Epithelial cell of proximal tubule (primary cell): Measurements from ENCODE around the gene BMP8B. TPM values are rescaled to one million over a fixed set of nuclear protein-coding genes. Genes with fewer than 3 reads are reported as not detected.

Experiments used
- DNase-seq: peaks from one replicate; pipeline ENCODE4 v3.0.0-alpha.2; 2011; ENCODE audit warnings: low read depth
- H3K4me3 ChIP-seq: 2 replicates; pipeline ENCODE4 v1.5.1; 2011; ENCODE audit warnings: low read depth, mild to moderate bottlenecking, low read length
- CTCF ChIP-seq: conservative IDR thresholded peaks from 2 replicates; pipeline ENCODE4 v1.5.1; 2012; ENCODE audit warnings: low read depth, mild to moderate bottlenecking, low read length
- total RNA-seq: library from RNA; depleted of rRNA; stranded (reverse); fragments of >200 nt; gene quantifications from 2 replicates; pipeline ENCODE4 v1.2.3, GENCODE V29; 2015

BMP8B gene
- 0.58 and 1.9 TPM in 2 replicates for total RNA-seq

GRCh38 chr1:39788758-39789570 is at the start of gene BMP8B:
TSS of gene BMP8B (minus strand) at chr1:39788865. CDS start at chr1:39788485, 380 bp downstream.
- H3K4me3 ChIP-seq, result peak within 1 kb of the TSS; percentile 52
- no peak for DNase-seq
- no peak for TF ChIP-seq CTCF

- H3K4me3 ChIP-seq, result no peak overlapping the region
- no peak for TF ChIP-seq CTCF
Observed at GRCh38 chr1:39836595-39837110, 48.0 kb upstream of the BMP8B start.

GRCh38 chr1:39835935-39836594 is 47.4 kb upstream of the BMP8B start:
- TF ChIP-seq CTCF, result no peak
- H3K4me3 ChIP-seq, result no peak overlapping the region
- no peak for DNase-seq

More at GRCh38 chr1:39836595-39837110, 48.0 kb upstream of the BMP8B start:
- DNase-seq, result no peak

- TF ChIP-seq CTCF, result no peak
- H3K4me3 ChIP-seq, result no peak overlapping the region
- DNase-seq, result no peak
Observed at GRCh38 chr1:39835110-39835509, 46.4 kb upstream of the BMP8B start.

GRCh38 chr1:39833621-39834385 is 45.1 kb upstream of the BMP8B start:
- TF ChIP-seq CTCF, result no peak
- no peak for DNase-seq
- no peak overlapping the region for H3K4me3 ChIP-seq

GRCh38 chr1:39833121-39833520 is 44.5 kb upstream of the BMP8B start:
- no peak for TF ChIP-seq CTCF
- no peak overlapping the region for H3K4me3 ChIP-seq
- DNase-seq, result no peak
